ENCODE results near the gene FN3KRP. TPM values are rescaled to one million over a fixed set of nuclear protein-coding genes. Genes with fewer than 3 reads are reported as not detected.
A peak's percentile ranks its signal among the peaks of the same experiment; 100 is the strongest.

Gene FN3KRP
- total and polyA plus RNA-seq, 2 of the 13 experiments (the other 11 are each of a cell fraction or from before 2014, with no cell fraction given): 22.4 to 28.2 TPM

- TF ChIP-seq, protein P1, sequence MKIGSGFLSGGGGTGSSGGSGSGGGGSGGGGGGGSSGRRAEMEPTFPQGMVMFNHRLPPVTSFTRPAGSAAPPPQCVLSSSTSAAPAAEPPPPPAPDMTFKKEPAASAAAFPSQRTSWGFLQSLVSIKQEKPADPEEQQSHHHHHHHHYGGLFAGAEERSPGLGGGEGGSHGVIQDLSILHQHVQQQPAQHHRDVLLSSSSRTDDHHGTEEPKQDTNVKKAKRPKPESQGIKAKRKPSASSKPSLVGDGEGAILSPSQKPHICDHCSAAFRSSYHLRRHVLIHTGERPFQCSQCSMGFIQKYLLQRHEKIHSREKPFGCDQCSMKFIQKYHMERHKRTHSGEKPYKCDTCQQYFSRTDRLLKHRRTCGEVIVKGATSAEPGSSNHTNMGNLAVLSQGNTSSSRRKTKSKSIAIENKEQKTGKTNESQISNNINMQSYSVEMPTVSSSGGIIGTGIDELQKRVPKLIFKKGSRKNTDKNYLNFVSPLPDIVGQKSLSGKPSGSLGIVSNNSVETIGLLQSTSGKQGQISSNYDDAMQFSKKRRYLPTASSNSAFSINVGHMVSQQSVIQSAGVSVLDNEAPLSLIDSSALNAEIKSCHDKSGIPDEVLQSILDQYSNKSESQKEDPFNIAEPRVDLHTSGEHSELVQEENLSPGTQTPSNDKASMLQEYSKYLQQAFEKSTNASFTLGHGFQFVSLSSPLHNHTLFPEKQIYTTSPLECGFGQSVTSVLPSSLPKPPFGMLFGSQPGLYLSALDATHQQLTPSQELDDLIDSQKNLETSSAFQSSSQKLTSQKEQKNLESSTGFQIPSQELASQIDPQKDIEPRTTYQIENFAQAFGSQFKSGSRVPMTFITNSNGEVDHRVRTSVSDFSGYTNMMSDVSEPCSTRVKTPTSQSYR (CRISPR knock-in tag; IDR thresholded peaks at IDR 0.05; ENCODE audit: borderline replicate concordance): peak; percentile 2; the same call in 1 of the 2 replicates
- TF ChIP-seq ZNF407 (CRISPR knock-in tag; IDR thresholded peaks at IDR 0.05; ENCODE audit: not compliant biosample characterization): no peak
- TF ChIP-seq ZNF24 (IDR thresholded peaks at IDR 0.05): no peak
- TF ChIP-seq MYNN (CRISPR knock-in tag; IDR thresholded peaks at IDR 0.05; ENCODE audit: low read depth): no peak
- no peak for TF ChIP-seq FIP1L1 (IDR thresholded peaks at IDR 0.05; ENCODE audit: borderline replicate concordance, insufficient read depth, low read depth, low read length)
- no peak for TF ChIP-seq ZNF17 (CRISPR knock-in tag; IDR thresholded peaks at IDR 0.05)
- TF ChIP-seq MED8 (CRISPR knock-in tag; IDR thresholded peaks at IDR 0.05; ENCODE audit: insufficient replicate concordance): no peak
- TF ChIP-seq, protein P2, sequence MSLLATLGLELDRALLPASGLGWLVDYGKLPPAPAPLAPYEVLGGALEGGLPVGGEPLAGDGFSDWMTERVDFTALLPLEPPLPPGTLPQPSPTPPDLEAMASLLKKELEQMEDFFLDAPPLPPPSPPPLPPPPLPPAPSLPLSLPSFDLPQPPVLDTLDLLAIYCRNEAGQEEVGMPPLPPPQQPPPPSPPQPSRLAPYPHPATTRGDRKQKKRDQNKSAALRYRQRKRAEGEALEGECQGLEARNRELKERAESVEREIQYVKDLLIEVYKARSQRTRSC (CRISPR knock-in tag; IDR thresholded peaks at IDR 0.05; ENCODE audit: low read depth): no peak
- no peak for TF ChIP-seq ZNF720 (CRISPR knock-in tag; IDR thresholded peaks at IDR 0.05)
- no peak for TF ChIP-seq ZIK1 (CRISPR knock-in tag; IDR thresholded peaks at IDR 0.05; ENCODE audit: borderline replicate concordance, low read depth)
- no peak for TF ChIP-seq PBX3 (CRISPR knock-in tag; IDR thresholded peaks at IDR 0.05; ENCODE audit: borderline replicate concordance)
Measured at GRCh38 chr17:82698974-82699442, 17.5 kb upstream of the FN3KRP start (continued).
